K562 (cell line): ENCODE measurements around the gene EBF4. TPM values are rescaled to one million over a fixed set of nuclear protein-coding genes. Genes with fewer than 3 reads are reported as not detected.

ENCODE experiments used
- CHD1 ChIP-seq: fragments of 200-600 bp; sonication (generic); IDR thresholded peaks from one replicate; pipeline ENCODE4 v1.6.1; 2012; ENCODE audit warnings: mild to moderate bottlenecking, moderate library complexity, low read length, inconsistent platforms
- FIP1L1 ChIP-seq: fragments of 200-400 bp; formaldehyde crosslinking; IDR thresholded peaks from 2 replicates; pipeline ENCODE4 v1.6.1; 2018; ENCODE audit warnings: mild to moderate bottlenecking, low read depth, low read length; ENCODE audit not compliant: poor library complexity, severe bottlenecking
- FOXA3 ChIP-seq, 2 experiments: fragments of 450-650 bp in 1 of 2; sonication (generic) in 1 of 2; formaldehyde crosslinking; IDR thresholded peaks in 1 of 2; conservative IDR thresholded peaks in 1 of 2; 2 replicates each; pipeline versions ENCODE4 v1.4.0 to v1.8.0; 2020 to 2022; ENCODE audit warnings: mild to moderate bottlenecking in 2 of 2, missing genetic modification reagents in 1 of 2
- FOXK2 ChIP-seq, 2 experiments: fragments of 450-650 bp; IDR thresholded peaks in 1 of 2; conservative IDR thresholded peaks in 1 of 2; 2 replicates each; pipeline ENCODE4 v1.6.1; 2016; ENCODE audit warnings: low read depth in 2 of 2, mild to moderate bottlenecking in 1 of 2
- ILK ChIP-seq: fragments of 450-650 bp; IDR thresholded peaks from 2 replicates; pipeline ENCODE4 v1.6.1; 2016; ENCODE audit warnings: missing genetic modification characterization, low read depth, mild to moderate bottlenecking, missing compliant biosample characterization, moderate library complexity, borderline replicate concordance
- LARP7 ChIP-seq: fragments of 450-650 bp; IDR thresholded peaks from 2 replicates; pipeline ENCODE4 v1.6.1; 2016
- SAP30 ChIP-seq: fragments of 200-600 bp; sonication (generic); IDR thresholded peaks from 2 replicates; pipeline ENCODE4 v1.6.1; 2012; ENCODE audit warnings: borderline replicate concordance, low read depth, mild to moderate bottlenecking, moderate library complexity, low read length, control low read depth, inconsistent platforms; ENCODE audit not compliant: insufficient read depth, poor library complexity, severe bottlenecking
- STAG1 ChIP-seq: sonication (generic); formaldehyde crosslinking; IDR thresholded peaks from 2 replicates; pipeline ENCODE4 v1.5.0; 2020; ENCODE audit warnings: missing genetic modification reagents, borderline replicate concordance
- ZFP1 ChIP-seq: fragments of 450-650 bp; formaldehyde crosslinking; IDR thresholded peaks from 2 replicates; pipeline ENCODE4 v1.4.0; 2020; ENCODE audit warnings: mild to moderate bottlenecking, mixed read lengths
- ZNF146 ChIP-seq: IDR thresholded peaks from one replicate; pipeline ENCODE4 v1.6.1; 2018; ENCODE audit warnings: missing compliant biosample characterization; ENCODE audit not compliant: unreplicated experiment
- ZNF253 ChIP-seq: fragments of 250-450 bp; sonication (Bioruptor Pico); conservative IDR thresholded peaks from 2 replicates; pipeline ENCODE4 v1.6.1; 2021; ENCODE audit warnings: mild to moderate bottlenecking
- polyA plus RNA-seq, 8 experiments: library from polyadenylated mRNA; depleted of rRNA in 4 of 8; stranded (reverse) in 5 of 8; unstranded in 3 of 8; fragments of >200 nt; fragmentation: Nextera tagmentation in 2 of 8; fragmentation: Illumina TruSeq in 1 of 8; extraction: Ambion mirVana in 2 of 8; extraction: Trizol in 1 of 8; gene quantifications; 2 replicates each; pipeline versions ENCODE4 v1.2.1 to v1.2.3, GENCODE V29; 2011 to 2014; ENCODE audit warnings: inconsistent platforms in 1 of 8, missing spikeins in 1 of 8
- total RNA-seq, 7 experiments: library from RNA; depleted of rRNA in 6 of 7; stranded (reverse); fragments of >200 nt in 6 of 7; fragmentation: Illumina TruSeq in 2 of 7; extraction: Trizol in 2 of 7; gene quantifications; 2 replicates each; pipeline versions ENCODE4 v1.2.1 to v1.2.3, GENCODE V29; 2011 to 2021; ENCODE audit warnings: low replicate concordance in 1 of 7
- TF ChIP-seq, protein P1 (sequence below): sonication (generic); formaldehyde crosslinking; IDR thresholded peaks from 2 replicates; pipeline ENCODE4 v1.8.1; 2022; ENCODE audit warnings: missing genetic modification reagents
- TF ChIP-seq, protein P2 (sequence below), 2 experiments: fragments of 450-650 bp; formaldehyde crosslinking in 1 of 2; IDR thresholded peaks; 2 replicates each; pipeline versions ENCODE4 v1.4.0 to v1.6.1; 2014 to 2020; ENCODE audit warnings: mild to moderate bottlenecking in 2 of 2, borderline replicate concordance in 1 of 2, low read depth in 1 of 2
- TF ChIP-seq, protein P3 (sequence below): fragments of 200-800 bp; sonication (Bioruptor generic); IDR thresholded peaks from 2 replicates; pipeline ENCODE4 v1.6.1; 2017; ENCODE audit warnings: missing genetic modification characterization, missing compliant biosample characterization
- TF ChIP-seq, protein P4 (sequence below): fragments of 250-450 bp; sonication (Bioruptor Pico); IDR thresholded peaks from 2 replicates; pipeline ENCODE4 v1.5.0; 2021

The EBF4 gene
- total and polyA plus RNA-seq, 9 of the 15 experiments (the other 6 are each of a cell fraction or from before 2014, with no cell fraction given): 0.09 TPM; not detected in 8

DNA sequence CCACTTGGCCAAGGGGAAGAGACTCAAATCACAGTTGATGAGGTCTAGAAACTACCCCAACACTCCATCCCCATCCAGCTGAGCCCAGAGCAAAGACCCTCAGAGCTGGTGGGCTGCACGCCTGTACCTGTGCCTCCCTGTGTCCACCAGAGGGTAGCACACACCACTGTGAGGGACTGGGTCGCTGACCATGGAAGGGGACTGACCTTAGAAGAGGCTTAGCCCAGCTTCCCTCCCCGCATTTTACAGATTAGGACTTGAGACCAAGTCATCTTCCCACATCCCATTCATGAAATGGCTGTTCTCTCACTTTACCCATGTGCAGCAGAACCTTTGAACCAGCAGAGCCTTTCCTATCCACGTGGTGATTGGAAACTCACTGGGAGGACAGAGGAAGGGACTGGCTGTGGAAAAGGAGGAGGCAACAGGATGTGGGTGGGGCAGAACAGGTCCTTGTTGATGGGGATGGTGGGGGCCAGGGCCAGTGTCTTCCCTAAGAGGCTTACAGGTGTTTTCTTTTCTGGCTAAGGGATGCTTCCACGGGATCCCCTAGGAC lies 63.6 kb downstream of the EBF4 start (continued):
- TF ChIP-seq FOXA3 (CRISPR knock-in tag; conservative IDR thresholded peaks at IDR 0.05 in 1 of 2, IDR thresholded peaks at IDR 0.05 in 1 of 2) (no peak), STAG1 (CRISPR knock-in tag) (peak; percentile 78; the same call in 1 of the 2 replicates), ZFP1 (no peak), CHD1 (no peak), LARP7 (no peak), ILK (tag) (no peak), FOXK2 (conservative IDR thresholded peaks at IDR 0.05 in 1 of 2, IDR thresholded peaks at IDR 0.05 in 1 of 2; ENCODE audit: low read depth in 2 of 2) (no peak), FIP1L1 (no peak), ZNF253 (no peak), SAP30 (no peak), ZNF146 (no peak)
- TF ChIP-seq, protein P1, sequence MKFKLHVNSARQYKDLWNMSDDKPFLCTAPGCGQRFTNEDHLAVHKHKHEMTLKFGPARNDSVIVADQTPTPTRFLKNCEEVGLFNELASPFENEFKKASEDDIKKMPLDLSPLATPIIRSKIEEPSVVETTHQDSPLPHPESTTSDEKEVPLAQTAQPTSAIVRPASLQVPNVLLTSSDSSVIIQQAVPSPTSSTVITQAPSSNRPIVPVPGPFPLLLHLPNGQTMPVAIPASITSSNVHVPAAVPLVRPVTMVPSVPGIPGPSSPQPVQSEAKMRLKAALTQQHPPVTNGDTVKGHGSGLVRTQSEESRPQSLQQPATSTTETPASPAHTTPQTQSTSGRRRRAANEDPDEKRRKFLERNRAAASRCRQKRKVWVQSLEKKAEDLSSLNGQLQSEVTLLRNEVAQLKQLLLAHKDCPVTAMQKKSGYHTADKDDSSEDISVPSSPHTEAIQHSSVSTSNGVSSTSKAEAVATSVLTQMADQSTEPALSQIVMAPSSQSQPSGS: no peak
- TF ChIP-seq, protein P2, sequence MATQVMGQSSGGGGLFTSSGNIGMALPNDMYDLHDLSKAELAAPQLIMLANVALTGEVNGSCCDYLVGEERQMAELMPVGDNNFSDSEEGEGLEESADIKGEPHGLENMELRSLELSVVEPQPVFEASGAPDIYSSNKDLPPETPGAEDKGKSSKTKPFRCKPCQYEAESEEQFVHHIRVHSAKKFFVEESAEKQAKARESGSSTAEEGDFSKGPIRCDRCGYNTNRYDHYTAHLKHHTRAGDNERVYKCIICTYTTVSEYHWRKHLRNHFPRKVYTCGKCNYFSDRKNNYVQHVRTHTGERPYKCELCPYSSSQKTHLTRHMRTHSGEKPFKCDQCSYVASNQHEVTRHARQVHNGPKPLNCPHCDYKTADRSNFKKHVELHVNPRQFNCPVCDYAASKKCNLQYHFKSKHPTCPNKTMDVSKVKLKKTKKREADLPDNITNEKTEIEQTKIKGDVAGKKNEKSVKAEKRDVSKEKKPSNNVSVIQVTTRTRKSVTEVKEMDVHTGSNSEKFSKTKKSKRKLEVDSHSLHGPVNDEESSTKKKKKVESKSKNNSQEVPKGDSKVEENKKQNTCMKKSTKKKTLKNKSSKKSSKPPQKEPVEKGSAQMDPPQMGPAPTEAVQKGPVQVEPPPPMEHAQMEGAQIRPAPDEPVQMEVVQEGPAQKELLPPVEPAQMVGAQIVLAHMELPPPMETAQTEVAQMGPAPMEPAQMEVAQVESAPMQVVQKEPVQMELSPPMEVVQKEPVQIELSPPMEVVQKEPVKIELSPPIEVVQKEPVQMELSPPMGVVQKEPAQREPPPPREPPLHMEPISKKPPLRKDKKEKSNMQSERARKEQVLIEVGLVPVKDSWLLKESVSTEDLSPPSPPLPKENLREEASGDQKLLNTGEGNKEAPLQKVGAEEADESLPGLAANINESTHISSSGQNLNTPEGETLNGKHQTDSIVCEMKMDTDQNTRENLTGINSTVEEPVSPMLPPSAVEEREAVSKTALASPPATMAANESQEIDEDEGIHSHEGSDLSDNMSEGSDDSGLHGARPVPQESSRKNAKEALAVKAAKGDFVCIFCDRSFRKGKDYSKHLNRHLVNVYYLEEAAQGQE (IDR thresholded peaks at IDR 0.05; ENCODE audit: borderline replicate concordance): peak; percentile 83
- TF ChIP-seq, protein P2 (CRISPR knock-in tag; IDR thresholded peaks at IDR 0.05; ENCODE audit: low read depth): no peak
- TF ChIP-seq, protein P3, sequence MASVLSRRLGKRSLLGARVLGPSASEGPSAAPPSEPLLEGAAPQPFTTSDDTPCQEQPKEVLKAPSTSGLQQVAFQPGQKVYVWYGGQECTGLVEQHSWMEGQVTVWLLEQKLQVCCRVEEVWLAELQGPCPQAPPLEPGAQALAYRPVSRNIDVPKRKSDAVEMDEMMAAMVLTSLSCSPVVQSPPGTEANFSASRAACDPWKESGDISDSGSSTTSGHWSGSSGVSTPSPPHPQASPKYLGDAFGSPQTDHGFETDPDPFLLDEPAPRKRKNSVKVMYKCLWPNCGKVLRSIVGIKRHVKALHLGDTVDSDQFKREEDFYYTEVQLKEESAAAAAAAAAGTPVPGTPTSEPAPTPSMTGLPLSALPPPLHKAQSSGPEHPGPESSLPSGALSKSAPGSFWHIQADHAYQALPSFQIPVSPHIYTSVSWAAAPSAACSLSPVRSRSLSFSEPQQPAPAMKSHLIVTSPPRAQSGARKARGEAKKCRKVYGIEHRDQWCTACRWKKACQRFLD: no peak
- TF ChIP-seq, protein P4, sequence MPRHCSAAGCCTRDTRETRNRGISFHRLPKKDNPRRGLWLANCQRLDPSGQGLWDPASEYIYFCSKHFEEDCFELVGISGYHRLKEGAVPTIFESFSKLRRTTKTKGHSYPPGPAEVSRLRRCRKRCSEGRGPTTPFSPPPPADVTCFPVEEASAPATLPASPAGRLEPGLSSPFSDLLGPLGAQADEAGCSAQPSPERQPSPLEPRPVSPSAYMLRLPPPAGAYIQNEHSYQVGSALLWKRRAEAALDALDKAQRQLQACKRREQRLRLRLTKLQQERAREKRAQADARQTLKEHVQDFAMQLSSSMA (CRISPR knock-in tag): no peak
